ENCODE data around the gene TOR4A. TPM values are rescaled to one million over a fixed set of nuclear protein-coding genes. Genes with fewer than 3 reads are reported as not detected.
A peak's percentile ranks its signal among the peaks of the same experiment; 100 is the strongest.

The TOR4A gene
- total and polyA plus RNA-seq, 9 of the 15 experiments (the other 6 are each of a cell fraction or from before 2014, with no cell fraction given): 3.9 to 49.2 (median 8.8) TPM

GRCh38 chr9:137240841-137241489 lies 36.6 kb upstream of the TOR4A start, which contains the start of gene TUBB4B (continued):
- TF ChIP-seq, protein P1, sequence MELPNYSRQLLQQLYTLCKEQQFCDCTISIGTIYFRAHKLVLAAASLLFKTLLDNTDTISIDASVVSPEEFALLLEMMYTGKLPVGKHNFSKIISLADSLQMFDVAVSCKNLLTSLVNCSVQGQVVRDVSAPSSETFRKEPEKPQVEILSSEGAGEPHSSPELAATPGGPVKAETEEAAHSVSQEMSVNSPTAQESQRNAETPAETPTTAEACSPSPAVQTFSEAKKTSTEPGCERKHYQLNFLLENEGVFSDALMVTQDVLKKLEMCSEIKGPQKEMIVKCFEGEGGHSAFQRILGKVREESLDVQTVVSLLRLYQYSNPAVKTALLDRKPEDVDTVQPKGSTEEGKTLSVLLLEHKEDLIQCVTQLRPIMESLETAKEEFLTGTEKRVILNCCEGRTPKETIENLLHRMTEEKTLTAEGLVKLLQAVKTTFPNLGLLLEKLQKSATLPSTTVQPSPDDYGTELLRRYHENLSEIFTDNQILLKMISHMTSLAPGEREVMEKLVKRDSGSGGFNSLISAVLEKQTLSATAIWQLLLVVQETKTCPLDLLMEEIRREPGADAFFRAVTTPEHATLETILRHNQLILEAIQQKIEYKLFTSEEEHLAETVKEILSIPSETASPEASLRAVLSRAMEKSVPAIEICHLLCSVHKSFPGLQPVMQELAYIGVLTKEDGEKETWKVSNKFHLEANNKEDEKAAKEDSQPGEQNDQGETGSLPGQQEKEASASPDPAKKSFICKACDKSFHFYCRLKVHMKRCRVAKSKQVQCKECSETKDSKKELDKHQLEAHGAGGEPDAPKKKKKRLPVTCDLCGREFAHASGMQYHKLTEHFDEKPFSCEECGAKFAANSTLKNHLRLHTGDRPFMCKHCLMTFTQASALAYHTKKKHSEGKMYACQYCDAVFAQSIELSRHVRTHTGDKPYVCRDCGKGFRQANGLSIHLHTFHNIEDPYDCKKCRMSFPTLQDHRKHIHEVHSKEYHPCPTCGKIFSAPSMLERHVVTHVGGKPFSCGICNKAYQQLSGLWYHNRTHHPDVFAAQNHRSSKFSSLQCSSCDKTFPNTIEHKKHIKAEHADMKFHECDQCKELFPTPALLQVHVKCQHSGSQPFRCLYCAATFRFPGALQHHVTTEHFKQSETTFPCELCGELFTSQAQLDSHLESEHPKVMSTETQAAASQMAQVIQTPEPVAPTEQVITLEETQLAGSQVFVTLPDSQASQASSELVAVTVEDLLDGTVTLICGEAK (IDR thresholded peaks at IDR 0.05): peak; percentile 69; the same call in 1 of the 2 replicates
- TF ChIP-seq, protein P1 (CRISPR knock-in tag; IDR thresholded peaks at IDR 0.05): no peak
- TF ChIP-seq GTF2A2 (tag; IDR thresholded peaks at IDR 0.05) (peak; percentile 96), TCF15 (CRISPR knock-in tag; IDR thresholded peaks at IDR 0.05) (no peak), NKRF (IDR thresholded peaks at IDR 0.05; ENCODE audit: borderline replicate concordance) (no peak), ZNF778 (CRISPR knock-in tag; IDR thresholded peaks at IDR 0.05) (no peak), ZNF699 (CRISPR knock-in tag; IDR thresholded peaks at IDR 0.05; ENCODE audit: insufficient replicate concordance) (no peak), SIN3A (IDR thresholded peaks at IDR 0.05; ENCODE audit: borderline replicate concordance in 2 of 2, control insufficient read depth in 1 of 2, low read depth in 2 of 2, low read length in 2 of 2) (peak in 1 of 2 experiments; percentile 70; a peak in 1 of 4 replicates), SMAD3 (CRISPR knock-in tag; conservative IDR thresholded peaks at IDR 0.05) (no peak), TARDBP (IDR thresholded peaks at IDR 0.05) (peak; percentile 42; the same call in 1 of the 2 replicates), HDAC8 (tag; IDR thresholded peaks at IDR 0.05) (peak; percentile 18; the same call in 1 of the 2 replicates), CBX1 (IDR thresholded peaks at IDR 0.05; ENCODE audit: low read depth) (peak; percentile 97), FIP1L1 (IDR thresholded peaks at IDR 0.05; ENCODE audit: low read depth, low read length, poor library complexity, severe bottlenecking) (peak; percentile 96), ZNF197 (CRISPR knock-in tag; IDR thresholded peaks at IDR 0.05; ENCODE audit: low read depth) (no peak), THRAP3 (IDR thresholded peaks at IDR 0.05; ENCODE audit: borderline replicate concordance) (no peak)
- TF ChIP-seq, protein P2, sequence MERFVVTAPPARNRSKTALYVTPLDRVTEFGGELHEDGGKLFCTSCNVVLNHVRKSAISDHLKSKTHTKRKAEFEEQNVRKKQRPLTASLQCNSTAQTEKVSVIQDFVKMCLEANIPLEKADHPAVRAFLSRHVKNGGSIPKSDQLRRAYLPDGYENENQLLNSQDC (CRISPR knock-in tag; IDR thresholded peaks at IDR 0.05): peak; percentile 97
